IMR-90 (cell line): Measurements from ENCODE around the gene ZNF19.

Experiments
- BHLHE40 ChIP-seq: fragments of 150-350 bp; IDR thresholded peaks from 2 replicates; pipeline ENCODE4 v1.6.1; 2016; ENCODE audit warnings: mild to moderate bottlenecking, low read depth, low read length
- CEBPB ChIP-seq: IDR thresholded peaks from 2 replicates; pipeline ENCODE4 v1.6.1; 2012; ENCODE audit warnings: low read depth, low read length, improper control_type of control experiment
- CTCF ChIP-seq: conservative IDR thresholded peaks from 2 replicates; pipeline ENCODE4 v1.5.1; 2012; ENCODE audit warnings: mild to moderate bottlenecking, low read depth, low read length, improper control_type of control experiment
- ELK1 ChIP-seq: fragments of 150-350 bp; IDR thresholded peaks from 2 replicates; pipeline ENCODE4 v1.6.1; 2016; ENCODE audit warnings: low read depth, mild to moderate bottlenecking, low read length, moderate library complexity, borderline replicate concordance
- FOS ChIP-seq: fragments of 150-350 bp; IDR thresholded peaks from 2 replicates; pipeline ENCODE4 v1.6.1; 2016; ENCODE audit warnings: low read depth, low read length
- MXI1 ChIP-seq: IDR thresholded peaks from 2 replicates; pipeline ENCODE4 v1.6.1; 2012; ENCODE audit warnings: low read depth, mild to moderate bottlenecking, low read length, moderate library complexity, borderline replicate concordance
- POLR2A ChIP-seq: IDR thresholded peaks from 2 replicates; pipeline ENCODE4 v1.6.1; 2012; ENCODE audit warnings: mild to moderate bottlenecking, low read depth, low read length
- RFX5 ChIP-seq: IDR thresholded peaks from 2 replicates; pipeline ENCODE4 v1.8.0; 2012; ENCODE audit warnings: low read depth, mild to moderate bottlenecking, low read length, moderate library complexity

- TF ChIP-seq POLR2A, result no peak
- no peak for TF ChIP-seq CTCF
- no peak for TF ChIP-seq ELK1
- no peak for TF ChIP-seq CEBPB
- TF ChIP-seq FOS, result no peak
- TF ChIP-seq RFX5, result no peak
- TF ChIP-seq MXI1, result no peak
- TF ChIP-seq BHLHE40, result no peak
These were observed 48.3 kb downstream of the ZNF19 start for GRCh38 chr16:71440669-71441347.
